NK-92 treated with Interleukin-12 subunit alpha and Interleukin-12 subunit beta, amount 100 ng/mL, for 24 hours (cell line): ENCODE results near the gene CCDC92B.

Experiments used
- DNase-seq: peaks from one replicate; lab custom pipeline; 2025; lab: John Stamatoyannopoulos, UW

CCDC92B gene

GRCh38 chr17:2778489-2778888 is 29.0 kb upstream of the CCDC92B start:
- DNase-seq: no peak

DNA sequence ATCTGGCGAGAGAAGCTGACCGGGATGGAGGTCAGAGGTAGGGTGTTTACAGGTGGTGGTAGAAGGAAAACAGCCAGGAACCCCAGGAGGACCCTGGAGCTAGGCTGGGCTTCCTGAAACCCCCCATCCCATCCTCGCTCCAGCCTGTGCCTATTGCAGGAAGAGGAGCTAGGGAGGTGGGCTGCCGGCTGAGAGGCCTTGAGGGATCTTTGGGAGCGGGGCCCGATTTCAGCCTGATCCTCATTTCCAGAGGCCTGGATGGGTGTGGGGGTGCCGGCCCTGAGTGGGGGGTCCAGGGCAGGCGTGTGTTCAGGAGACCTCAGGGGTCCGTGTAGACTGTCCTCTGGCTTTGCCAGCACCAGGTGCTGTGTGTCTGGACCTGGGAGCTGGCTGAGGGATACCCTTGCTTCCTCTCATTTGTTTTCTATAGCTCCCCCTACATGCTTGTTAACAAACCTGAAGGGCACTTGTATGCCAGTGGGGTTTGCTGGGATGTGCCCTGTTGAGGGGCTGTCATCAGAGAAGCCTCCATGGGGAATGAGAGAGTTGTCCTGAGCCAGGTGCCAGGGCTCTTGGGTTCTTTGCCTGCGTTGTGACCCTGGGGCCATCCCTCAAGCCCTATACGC is 27.9 kb upstream of the CCDC92B start:
- no peak for DNase-seq

- DNase-seq: no peak
Measured at GRCh38 chr17:2776589-2777241, 27.3 kb upstream of the CCDC92B start.

DNA sequence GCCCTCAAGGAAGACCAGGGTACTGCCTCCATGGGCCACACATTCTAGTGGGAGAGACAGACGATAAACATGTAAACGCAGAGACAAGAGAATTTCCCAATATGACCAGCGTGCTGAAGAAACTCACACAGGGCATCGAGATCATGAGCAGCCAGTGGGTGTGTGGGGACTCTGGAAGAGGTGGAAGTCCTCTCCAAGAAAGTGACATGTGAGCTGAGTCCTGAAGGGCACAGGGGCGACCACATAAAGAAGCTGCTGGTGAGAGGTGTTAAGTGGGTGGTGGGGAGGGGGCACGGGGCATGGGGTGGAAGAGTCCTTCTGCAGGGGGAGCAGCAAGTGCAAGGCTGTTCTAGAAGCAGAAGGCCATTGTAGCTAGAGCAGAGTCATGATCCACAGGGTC is 25.8 kb upstream of the CCDC92B start:
- DNase-seq: no peak

DNA sequence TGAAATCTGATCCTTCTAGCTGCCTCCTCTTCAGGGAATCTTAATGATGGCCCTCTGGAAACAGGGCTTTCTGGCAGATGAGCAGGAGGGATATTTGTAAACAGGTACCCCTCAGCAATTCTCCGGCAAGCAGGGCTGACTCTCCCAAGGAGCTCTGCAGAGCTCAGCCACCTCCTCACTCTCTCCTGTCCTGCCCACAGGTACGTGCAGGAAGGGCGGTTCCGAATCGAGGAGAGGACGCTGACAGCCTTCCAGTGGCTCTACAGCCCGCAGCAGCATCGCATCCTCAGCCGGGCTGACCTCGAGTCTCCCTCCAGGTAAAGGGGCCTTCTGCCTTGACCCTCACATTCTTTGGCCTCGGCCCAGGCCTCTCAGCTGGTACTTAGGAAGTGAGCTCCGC is 20.7 kb upstream of the CCDC92B start:
- DNase-seq: no peak

GRCh38 chr17:2758870-2759269 is 9.4 kb upstream of the CCDC92B start:
- DNase-seq: no peak

DNA sequence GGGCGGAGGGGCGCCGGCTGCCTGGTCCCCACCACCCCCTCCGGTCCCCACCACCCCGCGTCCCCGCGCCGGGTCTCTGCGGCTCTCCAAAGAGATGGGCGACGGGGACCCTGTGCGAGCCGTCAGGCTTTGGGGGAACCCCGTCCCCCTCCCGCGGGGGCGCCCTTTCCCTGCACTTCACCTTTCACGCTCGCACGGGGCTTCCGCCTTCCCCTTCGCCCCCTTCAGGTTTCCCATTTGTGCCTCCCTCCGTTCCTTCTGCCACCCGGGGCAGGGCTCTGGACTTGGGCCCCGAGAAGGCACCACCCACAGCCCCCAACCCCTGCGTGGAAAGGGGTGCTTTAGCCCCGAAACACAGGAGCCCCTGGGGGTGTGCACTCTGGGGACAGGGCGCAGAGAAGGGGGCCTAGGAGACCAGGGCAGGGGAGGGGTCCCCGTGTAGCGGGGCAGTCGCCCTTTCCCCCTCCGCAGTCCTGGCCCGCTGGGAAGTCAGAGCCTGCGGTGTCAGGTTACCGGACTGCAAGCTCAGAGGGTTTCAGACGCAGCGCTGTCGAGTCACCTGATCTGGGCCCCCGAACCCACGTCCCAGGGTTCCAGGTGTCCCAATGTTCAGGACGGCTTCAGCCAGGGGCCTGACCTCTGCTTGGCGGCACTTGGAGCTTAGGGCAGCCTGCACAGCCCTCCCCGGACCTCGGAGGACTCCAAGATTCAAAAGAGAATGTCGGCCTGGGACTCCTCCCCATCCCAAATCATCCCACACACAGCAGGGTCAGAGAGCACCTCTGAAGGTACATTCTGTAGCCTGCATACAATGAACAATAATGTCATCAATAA is 6.7 kb upstream of the CCDC92B start:
- no peak for DNase-seq

- no peak for DNase-seq
Measured at GRCh38 chr17:2751491-2751890, 2.0 kb upstream of the CCDC92B start.

- DNase-seq: no peak
Measured at GRCh38 chr17:2750721-2751120, 1.3 kb upstream of the CCDC92B start.

DNA sequence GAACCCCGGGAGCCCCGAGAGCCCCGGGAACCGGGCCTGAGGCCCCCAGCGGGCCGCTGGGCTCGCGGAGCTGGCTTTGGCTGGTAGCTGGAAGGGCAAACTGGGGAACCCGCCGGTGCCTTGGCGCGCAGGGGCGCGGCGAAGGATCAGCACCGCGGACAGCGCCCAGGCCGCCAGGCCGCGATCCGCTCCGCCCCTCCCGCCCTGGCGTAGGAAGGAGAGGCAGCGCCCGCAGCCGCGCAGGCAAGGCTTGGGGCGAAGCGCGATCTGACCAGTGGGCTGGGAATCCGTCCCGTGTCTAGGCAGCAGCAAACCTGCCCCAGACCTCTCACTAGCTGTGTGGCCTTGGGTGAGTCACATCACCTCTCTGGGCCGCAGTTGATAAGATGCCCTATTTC is 331 bp upstream of the CCDC92B start:
- DNase-seq: no peak

DNA sequence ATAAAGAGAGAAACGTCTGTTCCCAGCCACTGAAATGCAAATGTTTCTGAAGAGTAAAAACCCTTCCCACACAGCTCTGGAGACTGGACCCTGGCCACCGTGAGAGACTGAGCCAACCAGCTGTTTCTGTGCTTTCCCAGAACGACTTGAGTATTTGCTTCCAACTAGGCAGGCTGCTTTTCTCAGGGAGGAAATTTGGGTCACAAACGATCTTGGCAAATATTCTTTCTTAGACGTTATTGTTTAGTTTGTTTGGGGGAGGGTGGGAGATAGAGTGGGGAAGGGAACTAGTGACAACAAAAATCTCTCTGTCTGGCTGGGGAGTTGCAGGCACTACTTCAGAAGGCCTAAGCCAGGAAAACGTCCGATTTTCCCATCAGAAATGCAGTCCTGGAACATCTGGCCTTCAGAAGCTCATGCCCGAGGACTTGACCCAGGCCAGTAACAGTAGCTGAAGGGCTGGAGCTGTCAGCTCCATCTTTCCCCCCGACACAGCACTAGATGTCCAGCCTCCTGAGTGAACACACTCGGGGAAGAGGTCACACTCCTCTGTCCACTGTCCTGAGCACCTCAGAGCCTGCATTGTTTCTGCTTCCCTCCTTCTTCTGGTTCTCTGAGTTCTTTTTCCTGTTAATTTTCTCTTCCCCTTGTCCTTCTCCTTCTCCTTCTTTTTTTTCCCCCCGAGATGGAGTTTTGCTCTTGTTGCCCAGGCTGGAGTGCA is 4.0 kb downstream of the CCDC92B start:
- DNase-seq: no peak

DNA sequence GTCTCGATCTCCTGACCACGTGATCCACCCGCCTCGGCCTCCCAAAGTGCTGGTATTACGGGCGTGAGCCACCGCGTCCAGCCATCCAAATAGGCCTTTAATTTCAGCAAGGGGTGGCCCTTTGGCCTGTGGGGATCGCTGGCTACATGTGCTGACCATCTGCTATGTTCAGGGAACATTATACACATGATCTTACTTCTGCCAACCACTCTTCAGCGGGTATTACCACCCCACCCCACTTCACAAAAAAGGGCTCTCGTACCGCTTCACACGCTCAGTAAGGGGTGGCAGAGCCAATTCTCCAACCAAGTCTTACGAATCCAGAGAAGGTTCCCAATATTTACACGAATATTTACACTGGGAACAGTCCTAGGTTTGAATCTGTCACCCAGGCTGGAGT is 11.8 kb downstream of the CCDC92B start:
- DNase-seq: no peak

DNA sequence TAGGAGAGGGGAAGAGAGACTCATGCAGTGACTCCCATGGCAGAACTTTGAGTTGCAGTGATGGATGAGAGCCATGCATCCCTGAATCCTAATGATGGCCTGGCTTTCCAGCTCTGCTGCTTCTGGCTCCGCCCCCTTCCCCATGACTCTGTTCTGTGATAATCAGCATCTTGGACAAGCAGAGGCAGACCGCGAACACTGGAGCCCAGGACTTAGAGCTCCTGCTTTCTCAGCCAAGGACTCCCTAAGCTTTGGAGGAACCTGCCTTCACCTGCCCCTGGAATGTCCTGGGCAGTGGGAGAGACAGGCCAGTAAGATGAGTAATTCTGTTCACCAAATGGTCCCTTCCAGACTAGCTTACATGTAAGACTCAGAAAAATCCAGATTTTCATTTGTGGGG is 12.5 kb downstream of the CCDC92B start:
- no peak for DNase-seq

DNA sequence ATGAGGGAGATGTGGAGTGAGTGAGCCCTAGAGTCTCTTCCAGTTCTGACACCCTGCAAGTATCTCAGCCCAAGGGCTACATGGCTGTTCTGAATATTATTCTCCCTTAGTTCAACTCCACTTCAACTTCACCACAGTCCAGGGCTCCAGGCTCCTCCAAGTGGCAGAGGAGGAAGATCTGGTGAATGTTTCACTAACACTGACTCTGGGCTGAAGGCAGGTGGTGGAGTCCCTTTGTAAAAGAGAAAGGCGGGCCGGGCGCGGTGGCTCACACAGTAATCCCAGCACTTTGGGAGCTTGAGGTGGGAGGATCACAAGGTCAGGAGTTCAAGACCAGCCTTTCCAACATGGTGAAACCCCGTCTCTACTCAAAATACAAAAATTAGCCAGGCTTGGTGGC is 13.6 kb downstream of the CCDC92B start:
- no peak for DNase-seq

- DNase-seq: no peak
Measured at GRCh38 chr17:2734939-2735338, 14.5 kb downstream of the CCDC92B start.

GRCh38 chr17:2731807-2732206 is 17.6 kb downstream of the CCDC92B start:
- no peak for DNase-seq

DNA sequence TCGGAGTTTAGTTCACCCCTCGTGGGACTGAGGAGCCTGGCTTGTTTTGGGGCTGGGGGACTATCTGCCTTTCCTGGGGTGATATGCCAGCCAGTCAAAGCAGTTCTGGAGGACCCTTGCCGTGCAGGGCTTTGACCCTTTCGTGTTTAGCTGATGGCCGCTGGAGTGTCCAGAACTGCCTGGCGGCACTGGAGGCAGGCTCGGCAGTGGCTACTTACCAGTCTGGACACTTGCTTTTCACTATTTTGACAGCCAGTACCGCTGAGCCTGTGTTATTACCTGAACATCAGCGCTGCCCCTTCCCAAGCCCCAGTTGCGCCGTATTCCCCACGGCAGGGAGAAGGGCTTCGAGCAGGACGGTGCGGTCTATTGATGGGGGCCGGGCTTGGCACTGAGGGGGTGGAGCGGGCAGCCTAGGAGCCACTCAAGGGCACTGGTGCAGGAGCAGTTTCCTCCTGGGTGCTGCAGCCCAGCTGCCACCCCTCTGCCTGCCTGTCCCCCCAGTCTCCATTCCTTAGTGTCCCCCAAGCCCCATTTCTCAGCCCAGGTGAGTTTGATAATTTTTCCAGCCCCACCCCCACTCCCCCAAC is 18.6 kb downstream of the CCDC92B start:
- DNase-seq: no peak

- DNase-seq: no peak
Measured at GRCh38 chr17:2724784-2725164, 24.7 kb downstream of the CCDC92B start.

- DNase-seq: no peak
Measured at GRCh38 chr17:2723997-2724783, 25.3 kb downstream of the CCDC92B start.

DNA sequence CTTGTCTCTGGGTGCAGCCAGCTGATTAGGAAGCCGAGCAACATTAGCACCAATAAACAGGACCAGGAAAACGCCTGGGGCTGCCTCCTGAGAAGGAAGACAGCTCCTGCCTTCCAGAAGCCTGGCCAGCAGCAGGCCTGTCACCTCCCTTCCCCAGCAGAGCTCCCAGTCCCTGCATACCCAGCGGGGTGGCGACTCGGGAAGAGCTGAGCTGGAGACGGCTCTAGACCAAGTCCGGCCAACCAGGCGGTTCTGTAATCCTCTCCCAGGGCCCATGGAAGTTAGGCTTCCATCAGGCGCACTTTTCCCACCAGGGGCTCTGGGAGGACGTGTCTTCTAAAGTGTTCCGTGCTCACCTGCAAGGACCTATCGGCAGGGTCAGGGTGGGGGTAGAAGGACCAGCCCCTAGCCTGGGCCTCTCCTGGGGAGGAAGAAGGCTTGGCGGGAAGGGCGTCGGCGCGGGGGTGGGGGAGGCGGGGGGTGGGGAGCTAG is 25.9 kb downstream of the CCDC92B start:
- DNase-seq: no peak

GRCh38 chr17:2722611-2723010 is 26.8 kb downstream of the CCDC92B start:
- DNase-seq: no peak
